ENCODE results near the gene SARDH.

Gene SARDH

DNA sequence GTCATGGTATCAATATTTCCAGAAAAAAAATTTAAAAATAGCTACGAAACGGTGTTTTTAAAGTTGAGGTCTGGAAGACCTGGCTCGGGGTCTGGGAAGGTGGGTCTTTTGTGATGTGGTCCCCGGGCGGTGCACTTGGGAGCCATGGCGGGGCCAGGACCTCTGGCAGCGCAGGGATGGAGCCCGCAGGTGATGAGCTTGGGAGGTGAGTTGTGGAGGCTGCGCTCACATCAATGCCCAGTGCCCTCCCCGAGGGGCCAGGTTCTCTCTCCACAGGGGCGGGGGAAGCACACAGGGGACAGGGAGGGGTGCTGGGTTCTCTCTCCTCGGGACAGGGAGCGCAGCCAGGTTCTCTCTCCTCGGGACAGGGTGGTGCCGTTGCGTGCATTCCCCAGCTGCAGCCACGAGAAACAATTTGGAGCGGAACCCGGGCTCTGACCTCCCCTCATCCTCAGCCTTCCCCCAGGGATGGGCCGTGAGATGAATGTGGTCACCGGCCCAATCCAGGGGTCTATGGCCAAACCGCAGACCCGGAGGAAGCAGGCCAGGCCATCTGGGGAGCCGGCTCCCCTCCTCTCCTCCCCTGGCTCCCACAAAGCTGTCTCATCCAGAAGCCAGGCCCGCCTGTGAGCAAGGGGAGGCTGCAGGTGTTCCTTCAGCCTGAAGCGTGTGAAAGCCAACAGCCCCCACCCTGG is 76.2 kb downstream of the SARDH start:
- no peaks in the 10 kb centered on the region for H3K9me3 ChIP-seq (ENCODE audit: insufficient read depth, low read depth, low read length)
- H3K9me2 ChIP-seq (replicated peaks; ENCODE audit: low read depth, low read length): no peaks in the 10 kb centered on the region
- H3K27me3 ChIP-seq (ENCODE audit: insufficient read depth, low read length, poor library complexity, severe bottlenecking): no peaks in the 10 kb centered on the region
- H3K9ac ChIP-seq (ENCODE audit: low read depth, low read length, poor library complexity, severe bottlenecking): no peak overlapping the region
- H3K36me3 ChIP-seq (ENCODE audit: insufficient read depth, low read length): no peaks in the 10 kb centered on the region
- H4K20me1 ChIP-seq (ENCODE audit: insufficient read depth, low read length, poor library complexity, severe bottlenecking): no peaks in the 10 kb centered on the region
- no peak overlapping the region for H2AFZ ChIP-seq (ENCODE audit: low read length)
- no peak overlapping the region for H3K4me2 ChIP-seq (ENCODE audit: low read depth, low read length, poor library complexity, severe bottlenecking)
- no peaks in the 10 kb centered on the region for H3K79me2 ChIP-seq (ENCODE audit: insufficient read depth, low read length)
- H3K4me1 ChIP-seq (ENCODE audit: insufficient read depth, low read length, poor library complexity, severe bottlenecking): no peaks in the 10 kb centered on the region
- H3K4me3 ChIP-seq (ENCODE audit: low read length, poor library complexity, severe bottlenecking): no peak overlapping the region
- TF ChIP-seq, protein P1, sequence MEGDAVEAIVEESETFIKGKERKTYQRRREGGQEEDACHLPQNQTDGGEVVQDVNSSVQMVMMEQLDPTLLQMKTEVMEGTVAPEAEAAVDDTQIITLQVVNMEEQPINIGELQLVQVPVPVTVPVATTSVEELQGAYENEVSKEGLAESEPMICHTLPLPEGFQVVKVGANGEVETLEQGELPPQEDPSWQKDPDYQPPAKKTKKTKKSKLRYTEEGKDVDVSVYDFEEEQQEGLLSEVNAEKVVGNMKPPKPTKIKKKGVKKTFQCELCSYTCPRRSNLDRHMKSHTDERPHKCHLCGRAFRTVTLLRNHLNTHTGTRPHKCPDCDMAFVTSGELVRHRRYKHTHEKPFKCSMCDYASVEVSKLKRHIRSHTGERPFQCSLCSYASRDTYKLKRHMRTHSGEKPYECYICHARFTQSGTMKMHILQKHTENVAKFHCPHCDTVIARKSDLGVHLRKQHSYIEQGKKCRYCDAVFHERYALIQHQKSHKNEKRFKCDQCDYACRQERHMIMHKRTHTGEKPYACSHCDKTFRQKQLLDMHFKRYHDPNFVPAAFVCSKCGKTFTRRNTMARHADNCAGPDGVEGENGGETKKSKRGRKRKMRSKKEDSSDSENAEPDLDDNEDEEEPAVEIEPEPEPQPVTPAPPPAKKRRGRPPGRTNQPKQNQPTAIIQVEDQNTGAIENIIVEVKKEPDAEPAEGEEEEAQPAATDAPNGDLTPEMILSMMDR (conservative IDR thresholded peaks at IDR 0.05; ENCODE audit: low read length): no peak
- TF ChIP-seq EZH2phosphoT487 (IDR thresholded peaks at IDR 0.05; ENCODE audit: borderline replicate concordance): no peak
- H3F3A ChIP-seq (ENCODE audit: low read depth): no peaks in the 10 kb centered on the region

DNA sequence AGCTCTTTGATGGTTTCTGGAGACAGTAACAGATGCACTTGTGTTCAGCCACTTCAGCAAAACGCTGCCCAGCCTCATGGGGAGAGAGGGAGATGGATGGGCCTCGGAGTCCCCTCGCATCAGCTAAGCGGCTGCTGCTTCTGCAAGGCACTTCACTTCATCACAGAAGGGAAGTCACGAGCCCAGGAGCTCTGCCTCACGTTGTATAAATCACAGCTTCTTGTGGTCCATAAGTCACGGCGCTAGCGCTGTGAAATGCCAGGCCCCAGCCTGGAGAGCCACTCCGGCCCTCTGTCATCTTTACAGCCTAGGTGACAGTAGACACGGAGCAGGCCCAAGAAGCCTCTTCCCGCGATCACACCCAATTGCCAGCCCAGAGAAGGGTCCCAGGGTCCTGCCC is 78.6 kb downstream of the SARDH start:
- Histone ChIP-seq H3K9me3 (ENCODE audit: insufficient read depth, low read depth, low read length) (no peaks in the 10 kb centered on the region), H3K9ac (ENCODE audit: low read depth, low read length, poor library complexity, severe bottlenecking) (no peak overlapping the region), H3K4me2 (ENCODE audit: low read depth, low read length, poor library complexity, severe bottlenecking) (no peak overlapping the region), H3F3A (ENCODE audit: low read depth) (no peaks in the 10 kb centered on the region), H3K4me3 (ENCODE audit: low read length, poor library complexity, severe bottlenecking) (no peak overlapping the region), H4K20me1 (ENCODE audit: insufficient read depth, low read length, poor library complexity, severe bottlenecking) (no peaks in the 10 kb centered on the region), H3K9me2 (replicated peaks; ENCODE audit: low read depth, low read length) (no peaks in the 10 kb centered on the region), H3K4me1 (ENCODE audit: insufficient read depth, low read length, poor library complexity, severe bottlenecking) (no peaks in the 10 kb centered on the region), H2AFZ (ENCODE audit: low read length) (no peak overlapping the region), H3K27me3 (ENCODE audit: insufficient read depth, low read length, poor library complexity, severe bottlenecking) (no peaks in the 10 kb centered on the region), H3K36me3 (ENCODE audit: insufficient read depth, low read length) (no peaks in the 10 kb centered on the region), H3K79me2 (ENCODE audit: insufficient read depth, low read length) (no peaks in the 10 kb centered on the region)
- TF ChIP-seq, protein P1 (conservative IDR thresholded peaks at IDR 0.05; ENCODE audit: low read length): no peak
- TF ChIP-seq EZH2phosphoT487 (IDR thresholded peaks at IDR 0.05; ENCODE audit: borderline replicate concordance): no peak

DNA sequence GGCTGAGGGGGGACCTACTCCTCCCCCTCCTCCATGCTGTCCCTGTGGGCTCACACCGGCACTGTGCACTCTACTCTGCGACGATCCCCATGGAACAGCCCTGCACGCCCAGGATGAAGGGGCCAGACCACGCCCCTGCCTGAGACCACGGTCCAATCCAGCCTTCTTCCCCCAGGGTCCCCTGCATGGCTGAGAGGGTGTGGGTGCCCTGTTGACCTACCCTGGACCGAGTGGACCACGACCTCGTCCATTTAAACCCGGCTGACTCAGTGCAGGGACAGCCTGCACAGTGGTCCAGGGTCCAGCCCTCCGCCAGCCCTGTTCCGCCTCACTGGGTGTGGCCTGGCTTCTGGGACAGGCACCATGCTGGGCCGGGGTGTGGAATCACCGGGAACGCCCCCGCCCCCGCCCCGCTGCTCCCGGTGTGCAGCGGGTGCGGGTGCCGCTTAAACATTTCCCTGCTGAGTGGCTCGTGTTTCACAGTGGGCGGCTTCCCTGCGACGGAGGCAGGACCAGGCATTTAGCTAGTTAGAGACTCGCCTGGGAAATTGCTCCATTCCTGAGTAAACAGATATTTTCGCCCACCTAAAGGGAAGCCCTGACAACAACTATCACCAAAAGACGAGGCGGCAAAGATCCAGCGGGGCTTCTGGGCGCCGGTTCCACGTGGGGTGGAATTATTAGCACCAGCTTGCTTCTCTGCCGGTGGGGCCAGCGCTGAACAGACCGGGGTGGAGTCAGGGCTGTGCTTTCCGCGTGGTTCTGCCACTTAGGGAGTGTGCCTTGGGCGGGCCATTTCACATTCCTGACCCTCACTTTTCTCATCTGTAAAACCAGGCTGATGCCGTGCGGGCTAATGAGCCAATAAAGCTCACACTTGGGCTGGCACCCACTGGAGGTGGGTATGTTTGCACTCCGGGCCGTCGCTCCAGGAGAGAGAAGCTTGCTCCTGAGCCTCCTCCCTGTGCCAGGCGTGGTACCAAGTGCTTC is 79.4 kb downstream of the SARDH start:
- H3K4me1 ChIP-seq (ENCODE audit: insufficient read depth, low read length, poor library complexity, severe bottlenecking): no peaks in the 10 kb centered on the region
- TF ChIP-seq, protein P1 (conservative IDR thresholded peaks at IDR 0.05; ENCODE audit: low read length): no peak
- TF ChIP-seq EZH2phosphoT487 (IDR thresholded peaks at IDR 0.05; ENCODE audit: borderline replicate concordance): no peak
- no peaks in the 10 kb centered on the region for H3K9me2 ChIP-seq (replicated peaks; ENCODE audit: low read depth, low read length)
- no peaks in the 10 kb centered on the region for H3K27me3 ChIP-seq (ENCODE audit: insufficient read depth, low read length, poor library complexity, severe bottlenecking)
- no peaks in the 10 kb centered on the region for H3K9me3 ChIP-seq (ENCODE audit: insufficient read depth, low read depth, low read length)
- H3K9ac ChIP-seq (ENCODE audit: low read depth, low read length, poor library complexity, severe bottlenecking): no peak overlapping the region
- H3F3A ChIP-seq (ENCODE audit: low read depth): no peaks in the 10 kb centered on the region
- H2AFZ ChIP-seq (ENCODE audit: low read length): no peak overlapping the region
- H3K79me2 ChIP-seq (ENCODE audit: insufficient read depth, low read length): no peaks in the 10 kb centered on the region
- H3K36me3 ChIP-seq (ENCODE audit: insufficient read depth, low read length): no peaks in the 10 kb centered on the region
- H4K20me1 ChIP-seq (ENCODE audit: insufficient read depth, low read length, poor library complexity, severe bottlenecking): no peaks in the 10 kb centered on the region
- H3K4me2 ChIP-seq (ENCODE audit: low read depth, low read length, poor library complexity, severe bottlenecking): no peak overlapping the region
- no peak overlapping the region for H3K4me3 ChIP-seq (ENCODE audit: low read length, poor library complexity, severe bottlenecking)
